Measurements from ENCODE around the gene SCT.
A peak's percentile ranks its signal among the peaks of the same experiment; 100 is the strongest.

Gene SCT

GRCh38 chr11:608791-609251, 18.2 kb downstream of the SCT start:
- no peak for DNase-seq

GRCh38 chr11:607971-608659, 18.9 kb downstream of the SCT start:
- DNase-seq: no peak

DNA sequence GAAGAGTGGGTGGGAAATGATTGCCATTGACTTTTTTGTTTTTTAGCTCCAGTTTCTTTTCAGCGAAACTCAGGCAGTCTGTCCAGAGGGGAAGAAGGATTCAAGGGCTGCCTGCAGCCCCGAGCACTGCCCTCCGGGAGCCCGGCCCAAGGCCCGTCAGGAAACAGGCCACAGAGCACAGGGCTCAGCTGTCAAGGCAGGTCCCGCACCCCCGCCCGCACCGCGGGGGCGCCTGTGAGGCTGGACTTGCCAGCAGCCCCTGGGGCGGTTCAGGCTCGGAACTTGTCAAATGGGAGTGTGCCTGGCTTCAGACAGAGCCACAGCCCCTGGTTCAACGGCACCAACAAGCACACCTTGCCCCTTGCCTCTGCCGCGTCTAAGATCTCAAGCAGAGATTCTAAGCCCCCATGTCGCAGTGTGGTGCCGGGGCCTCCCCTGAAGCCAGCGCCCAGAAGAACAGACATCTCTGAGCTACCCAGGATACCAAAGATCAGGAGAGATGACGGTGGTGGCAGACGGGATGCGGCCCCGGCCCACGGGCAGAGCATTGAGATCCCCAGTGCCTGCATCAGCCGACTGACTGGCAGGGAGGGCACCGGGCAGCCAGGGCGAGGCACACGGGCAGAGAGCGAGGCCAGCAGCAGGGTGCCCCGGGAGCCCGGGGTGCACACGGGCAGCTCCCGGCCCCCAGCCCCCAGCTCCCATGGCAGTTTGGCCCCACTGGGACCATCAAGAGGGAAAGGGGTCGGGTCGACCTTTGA, 19.8 kb downstream of the SCT start:
- no peak for DNase-seq

GRCh38 chr11:606245-606644, 20.7 kb downstream of the SCT start:
- DNase-seq: no peak

DNA sequence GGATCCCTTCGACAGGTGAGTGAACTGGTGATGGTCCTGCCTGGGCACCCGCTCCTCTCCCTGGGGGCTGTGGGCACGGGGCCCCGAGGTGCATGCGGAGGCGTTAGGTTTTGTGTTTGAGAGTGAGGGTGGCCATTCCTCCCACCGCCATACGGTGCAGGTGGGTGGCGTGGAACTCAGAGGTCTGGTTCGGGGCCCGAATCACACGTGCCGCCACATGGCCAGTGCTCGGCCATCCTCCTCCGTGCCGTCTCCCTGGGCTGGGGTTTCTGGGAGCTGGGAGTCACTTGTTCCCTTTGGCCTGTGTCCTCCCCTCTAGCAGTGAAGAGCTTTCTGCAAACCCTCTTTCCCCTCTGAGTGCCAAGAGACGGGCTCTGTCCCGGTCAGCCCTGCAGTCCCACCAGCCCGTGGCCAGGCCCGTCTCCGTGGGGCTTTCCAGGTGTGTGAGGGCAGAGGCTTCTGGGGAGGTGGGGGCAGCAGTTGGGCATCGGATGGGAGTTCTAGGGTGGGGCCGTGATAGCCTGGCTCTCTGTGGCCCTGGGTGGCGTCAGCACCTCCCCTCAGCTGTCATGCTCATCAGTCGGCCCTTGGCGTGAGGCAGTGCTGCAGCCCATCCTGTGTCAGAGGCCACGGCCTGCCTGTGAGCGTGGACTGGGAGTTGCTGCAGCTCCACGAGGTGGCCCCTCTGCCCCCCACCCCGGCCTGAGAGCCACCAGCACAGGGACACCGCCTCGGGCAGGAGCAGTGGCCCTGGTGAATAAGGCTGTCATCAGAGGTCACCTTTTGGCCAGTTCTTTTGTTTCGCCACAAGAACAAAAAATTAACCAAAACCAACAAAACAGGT, 21.5 kb downstream of the SCT start:
- no peak for DNase-seq

DNA sequence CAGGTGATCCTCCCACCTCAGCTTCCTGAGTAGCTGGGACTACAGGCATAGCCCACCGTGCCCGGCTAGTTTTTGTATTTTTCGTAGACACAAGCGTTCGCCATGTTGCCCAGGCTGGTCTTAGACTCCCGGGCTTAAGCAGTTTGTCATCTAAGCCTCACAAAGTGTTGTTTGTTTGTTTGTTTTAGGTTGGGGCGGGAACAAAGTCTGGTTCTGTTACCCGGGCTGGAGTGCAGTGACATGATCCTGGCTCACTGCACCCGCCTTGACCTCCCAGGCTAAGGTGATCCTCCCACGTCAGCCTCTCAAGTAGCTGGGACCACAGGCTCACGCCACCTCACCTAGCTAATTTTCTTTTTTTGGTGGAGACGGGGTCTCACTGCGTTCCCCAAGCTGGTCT, 23.8 kb downstream of the SCT start:
- DNase-seq: no peak

DNA sequence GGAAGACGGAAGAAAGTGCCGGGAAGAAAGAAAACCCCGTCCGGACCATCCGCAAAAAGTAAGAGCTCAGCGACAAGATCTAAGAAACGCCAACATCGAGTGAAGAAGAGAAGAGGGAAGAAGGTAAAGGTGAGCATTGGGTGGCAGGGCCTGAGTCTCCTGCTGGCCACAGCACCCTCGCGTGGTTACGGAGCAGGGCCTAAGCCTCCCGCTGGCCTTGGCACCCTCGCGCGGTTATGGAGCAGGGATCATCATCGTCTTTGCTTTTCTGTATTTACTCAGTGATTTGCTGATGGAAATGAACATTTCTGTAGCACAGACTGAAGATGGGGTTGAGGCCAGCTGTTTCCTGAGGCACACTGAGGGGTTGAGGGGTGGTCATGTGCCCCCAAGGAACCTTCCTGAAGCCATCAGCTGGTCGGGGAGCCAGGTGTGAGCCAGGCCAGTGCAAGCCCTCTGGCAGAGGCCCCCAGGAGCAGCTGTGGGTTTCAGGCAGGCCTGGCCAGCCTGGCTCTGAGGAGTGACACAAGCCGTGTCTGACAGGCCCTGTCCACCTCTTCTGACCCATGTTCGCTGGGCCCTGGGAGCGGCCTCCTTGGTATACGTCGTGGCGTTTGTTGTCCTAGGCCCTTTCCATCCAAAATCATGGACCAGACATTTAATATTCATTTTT, 25.3 kb downstream of the SCT start:
- no peak for DNase-seq

DNA sequence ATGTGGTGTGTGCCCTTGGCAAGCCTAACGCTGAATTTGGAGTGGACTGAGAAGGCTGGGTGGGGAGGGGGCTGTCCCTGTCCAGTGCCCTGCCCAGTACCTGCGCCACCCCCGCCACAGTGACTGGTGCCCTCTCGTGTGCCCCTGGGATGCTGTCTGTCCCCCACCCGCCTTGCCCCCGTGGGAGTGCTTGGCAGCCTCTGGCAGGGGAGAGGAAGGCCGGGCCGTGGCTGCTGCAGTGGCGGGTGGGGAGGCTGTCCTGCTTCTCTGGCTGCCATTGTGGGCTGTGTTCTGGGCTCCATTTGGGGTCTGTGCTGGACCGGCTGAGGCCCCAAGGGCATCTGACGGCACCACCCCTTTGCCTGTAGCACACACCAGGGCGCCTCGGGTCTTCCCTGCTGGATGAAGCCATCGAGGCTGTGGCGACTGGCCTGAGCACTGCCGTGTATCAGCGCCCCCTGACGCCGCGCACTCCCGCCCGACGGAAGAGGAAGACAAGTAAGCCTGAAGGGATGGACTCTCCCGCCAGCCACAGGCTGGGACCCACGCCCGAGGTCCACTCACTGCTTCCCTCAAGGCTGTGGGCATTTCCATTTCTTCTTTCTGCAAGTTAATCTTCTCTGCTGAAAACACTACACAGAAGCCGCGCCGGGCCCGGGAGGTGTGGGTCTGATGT, 28.8 kb downstream of the SCT start:
- DNase-seq: no peak

- no peak for DNase-seq
These were observed 29.7 kb downstream of the SCT start for GRCh38 chr11:597166-597725.

- DNase-seq: no peak
These were observed 30.6 kb downstream of the SCT start for GRCh38 chr11:596374-596773.

DNA sequence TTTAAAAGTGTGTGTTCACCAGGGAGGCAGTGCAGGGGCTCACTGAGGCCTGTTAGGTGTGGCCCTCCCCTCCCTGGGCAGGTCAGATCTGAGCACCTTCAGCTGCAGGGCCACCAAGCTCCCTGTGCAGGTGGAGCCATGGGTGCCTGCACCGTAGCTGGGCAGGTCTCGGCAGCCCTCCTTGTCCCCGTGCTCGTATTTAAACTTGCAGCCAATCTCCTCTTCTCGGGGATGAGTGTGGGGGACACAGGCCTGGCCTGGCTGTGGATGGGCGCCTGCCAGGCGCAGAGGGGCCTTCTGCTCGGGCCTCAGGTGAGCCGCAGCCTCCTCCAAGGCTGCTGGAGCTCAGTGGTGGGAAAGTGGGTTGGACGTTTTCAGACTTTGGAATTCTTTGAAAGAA, 31.6 kb downstream of the SCT start:
- DNase-seq: no peak

GRCh38 chr11:593347-593746, 33.6 kb downstream of the SCT start:
- no peak for DNase-seq

- DNase-seq: no peak
These were observed 34.1 kb downstream of the SCT start for GRCh38 chr11:592918-593317.

DNA sequence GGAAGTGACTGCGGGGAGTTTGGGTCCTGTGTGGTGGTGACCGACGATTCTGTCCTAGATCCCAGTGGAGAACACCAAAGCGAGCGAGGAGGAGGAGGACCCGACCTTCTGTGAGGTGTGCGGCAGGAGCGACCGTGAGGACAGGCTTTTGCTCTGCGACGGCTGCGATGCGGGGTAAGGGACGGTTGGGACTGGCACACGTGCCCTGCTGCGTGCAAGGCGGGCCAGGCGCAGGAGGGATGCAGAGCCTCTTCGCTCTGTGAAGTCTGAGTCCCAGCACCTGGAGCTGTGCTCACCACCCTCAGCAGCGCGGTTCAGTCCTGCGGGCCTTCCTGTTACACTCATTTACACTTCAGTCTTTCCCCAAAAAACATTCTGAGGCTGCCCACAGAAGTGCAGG, 34.5 kb downstream of the SCT start:
- DNase-seq: no peak

- DNase-seq: no peak
These were observed 36.0 kb downstream of the SCT start for GRCh38 chr11:590997-591396.

GRCh38 chr11:589798-590197, 37.2 kb downstream of the SCT start:
- no peak for DNase-seq

DNA sequence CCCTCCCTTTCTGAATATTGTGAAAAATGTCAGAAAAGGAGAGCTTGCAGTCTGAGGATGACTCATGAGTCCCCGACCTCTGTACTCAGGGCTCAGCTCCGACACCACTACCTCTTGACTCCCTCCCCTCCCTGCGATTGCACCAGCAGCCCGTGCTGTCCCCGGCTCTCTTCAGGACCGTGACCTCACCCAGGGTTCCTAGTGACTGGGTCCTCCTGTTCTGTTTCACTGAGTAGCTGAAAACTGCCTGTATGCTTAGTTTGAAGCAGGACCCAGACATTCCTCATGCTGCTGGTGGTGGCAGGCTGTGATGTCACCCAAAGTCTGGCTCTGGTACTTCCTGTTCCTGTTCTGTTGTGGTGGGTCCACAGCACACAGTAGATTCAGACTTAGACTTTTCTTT, 39.0 kb downstream of the SCT start:
- DNase-seq: peak; percentile 23 to 52 (median 42)

DNA sequence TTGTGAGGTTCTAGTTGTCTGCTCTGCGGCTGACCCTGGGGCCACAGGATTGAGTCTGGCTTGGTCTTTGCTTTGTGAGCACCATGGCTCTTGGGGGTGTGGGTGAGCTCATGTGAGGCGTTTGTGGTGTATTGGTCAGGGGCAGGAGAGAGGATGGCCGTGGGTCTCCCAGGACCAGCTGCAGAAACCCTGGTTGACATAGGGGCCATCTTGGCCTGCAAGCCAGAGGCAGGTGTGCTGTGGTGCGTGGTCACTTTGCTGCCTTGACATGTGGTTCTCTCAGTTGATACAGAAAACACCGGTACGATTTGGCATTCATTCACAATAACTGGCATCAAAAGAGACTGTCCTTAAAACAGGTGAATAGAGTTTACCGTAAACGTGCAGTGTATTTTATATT, 39.4 kb downstream of the SCT start:
- DNase-seq: no peak

DNA sequence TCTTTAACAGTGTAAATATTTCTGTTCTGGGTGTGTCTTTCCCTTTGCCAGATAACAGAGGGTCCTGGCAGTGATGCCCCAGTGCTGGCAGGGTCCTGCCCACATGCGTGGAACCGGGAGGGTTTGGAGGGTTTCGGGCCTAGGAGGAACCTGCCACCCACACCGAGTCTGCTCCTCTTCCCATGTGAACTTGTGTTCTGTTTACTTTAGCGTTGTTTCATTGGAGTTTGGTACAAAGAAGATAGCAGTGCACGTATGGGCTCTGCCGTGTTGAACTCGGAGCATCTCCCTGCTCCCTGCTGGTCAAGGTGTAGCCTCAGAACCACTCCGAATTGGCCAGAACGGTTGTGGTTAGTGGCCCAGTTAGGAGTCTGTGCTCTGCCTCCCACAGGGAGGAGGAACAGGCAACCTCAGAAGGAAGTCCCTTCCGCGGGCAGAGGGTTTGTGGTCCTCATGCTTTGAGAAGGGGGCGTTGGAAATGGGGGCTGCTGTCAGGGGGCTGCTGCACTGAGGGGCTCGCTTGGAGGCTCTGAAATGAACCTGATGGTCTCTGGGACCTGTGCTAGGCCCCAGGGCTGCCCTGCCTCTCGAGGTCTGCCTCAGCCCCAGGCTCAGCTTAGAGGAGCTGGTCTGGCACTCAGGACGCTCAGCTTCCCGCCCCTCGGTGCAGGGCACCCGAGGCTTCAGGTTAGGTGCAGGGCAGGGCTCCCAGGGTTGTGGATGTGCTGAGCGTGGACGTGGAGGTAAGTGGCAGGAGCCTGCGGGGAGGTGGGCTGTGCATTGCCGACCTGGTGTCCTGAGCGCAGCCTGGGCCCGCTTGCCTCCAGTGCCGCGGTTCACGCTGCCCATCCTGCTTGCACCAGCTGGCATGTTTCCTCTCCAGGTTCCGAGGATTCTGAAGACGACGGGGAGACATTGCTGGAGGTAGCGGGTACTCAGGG, 40.3 kb downstream of the SCT start:
- DNase-seq: no peak

GRCh38 chr11:584287-584686, 42.7 kb downstream of the SCT start:
- no peak for DNase-seq

DNA sequence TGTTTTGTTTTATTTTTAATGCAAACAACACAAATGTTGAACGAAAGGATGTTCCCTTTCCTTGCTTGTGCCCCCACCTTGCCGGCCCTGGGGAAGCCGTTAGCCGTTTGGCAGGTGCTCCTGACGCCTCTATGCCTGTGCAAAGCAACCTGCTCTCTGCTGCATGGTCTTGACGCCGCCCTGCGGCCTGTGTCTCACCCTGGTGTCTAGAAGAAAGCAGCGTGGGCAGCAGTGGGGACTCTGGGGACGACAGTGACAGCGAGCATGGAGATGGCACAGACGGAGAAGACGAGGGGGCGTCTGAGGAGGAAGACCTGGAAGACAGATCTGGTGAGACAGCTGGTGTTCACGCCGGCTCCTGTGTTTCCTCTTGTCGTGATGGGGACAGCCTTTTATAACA, 45.2 kb downstream of the SCT start:
- no peak for DNase-seq
